HG02623 (cell line): ENCODE data around the gene SLAMF7.
"Not testable (repeated sequence)": the region's sequence is repeated elsewhere in the genome, so short reads cannot be mapped to it uniquely, and the experiment has no call there.

Experiments used
- ATAC-seq: cut with Tn5 transposase; IDR thresholded peaks from one replicate; pipeline ENCODE4 v1.9.1; 2021; ENCODE audit warnings: moderate library complexity; ENCODE audit not compliant: unreplicated experiment

The SLAMF7 gene

GRCh38 chr1:160739098-160739511 is at the start of gene SLAMF7:
SLAMF7 (plus strand) TSS chr1:160739247; CDS start chr1:160739302, 55 bp downstream.
- ATAC-seq: peak; percentile 56

- not testable (repeated sequence) for ATAC-seq
These were observed 46.7 kb upstream of the SLAMF7 start for GRCh38 chr1:160692390-160692789.

- ATAC-seq: no peak
These were observed 36.9 kb upstream of the SLAMF7 start for GRCh38 chr1:160702100-160702499.

- no peak for ATAC-seq
These were observed 34.8 kb upstream of the SLAMF7 start for GRCh38 chr1:160704250-160704649.

GRCh38 chr1:160705212-160705621 is 33.8 kb upstream of the SLAMF7 start:
- ATAC-seq: not testable (repeated sequence)

GRCh38 chr1:160705742-160706141 is 33.3 kb upstream of the SLAMF7 start:
- no peak for ATAC-seq

GRCh38 chr1:160706526-160707235 is 32.4 kb upstream of the SLAMF7 start:
- no peak for ATAC-seq

- no peak for ATAC-seq
These were observed 31.6 kb upstream of the SLAMF7 start for GRCh38 chr1:160707236-160708064.

- no peak for ATAC-seq
These were observed 30.9 kb upstream of the SLAMF7 start for GRCh38 chr1:160708118-160708517.

GRCh38 chr1:160708801-160709200 is 30.2 kb upstream of the SLAMF7 start:
- no peak for ATAC-seq

- ATAC-seq: no peak
These were observed 29.3 kb upstream of the SLAMF7 start for GRCh38 chr1:160709715-160710114.

- no peak for ATAC-seq
These were observed 28.4 kb upstream of the SLAMF7 start for GRCh38 chr1:160710517-160711252.

GRCh38 chr1:160711276-160711601 is 27.8 kb upstream of the SLAMF7 start:
- no peak for ATAC-seq

- ATAC-seq: peak; percentile 27
These were observed 27.3 kb upstream of the SLAMF7 start, which contains the start of gene CD48 for GRCh38 chr1:160711602-160712311. CD48 (minus strand) TSS chr1:160711822; CDS start chr1:160711763, 59 bp downstream.

GRCh38 chr1:160712525-160713080 is 26.4 kb upstream of the SLAMF7 start:
- ATAC-seq: peak; percentile 25

- no peak for ATAC-seq
These were observed 25.9 kb upstream of the SLAMF7 start for GRCh38 chr1:160713161-160713560.

- not testable (repeated sequence) for ATAC-seq
These were observed 24.9 kb upstream of the SLAMF7 start for GRCh38 chr1:160714034-160714648.

- no peak for ATAC-seq
These were observed 23.0 kb upstream of the SLAMF7 start for GRCh38 chr1:160716013-160716412.

GRCh38 chr1:160717306-160717705 is 21.7 kb upstream of the SLAMF7 start:
- no peak for ATAC-seq

GRCh38 chr1:160718210-160718609 is 20.8 kb upstream of the SLAMF7 start:
- no peak for ATAC-seq
